DOHH2 (cell line): Measurements from ENCODE around the gene ILDR2.

ENCODE experiments used
- EZH2phosphoT487 ChIP-seq: fragments of 200-600 bp; sonication (generic); IDR thresholded peaks from 2 replicates; pipeline ENCODE4 v1.6.1; 2017; ENCODE audit warnings: borderline replicate concordance, mild to moderate bottlenecking, antibody characterized with exemption, low read length, moderate library complexity, mixed read lengths
- TF ChIP-seq, protein P1 (sequence below): fragments of 200-600 bp; sonication (generic); IDR thresholded peaks from one replicate; pipeline ENCODE4 v1.5.1; 2014; ENCODE audit warnings: antibody characterized with exemption, mild to moderate bottlenecking, low read depth, low read length; ENCODE audit not compliant: poor library complexity, severe bottlenecking

- TF ChIP-seq, protein P1, sequence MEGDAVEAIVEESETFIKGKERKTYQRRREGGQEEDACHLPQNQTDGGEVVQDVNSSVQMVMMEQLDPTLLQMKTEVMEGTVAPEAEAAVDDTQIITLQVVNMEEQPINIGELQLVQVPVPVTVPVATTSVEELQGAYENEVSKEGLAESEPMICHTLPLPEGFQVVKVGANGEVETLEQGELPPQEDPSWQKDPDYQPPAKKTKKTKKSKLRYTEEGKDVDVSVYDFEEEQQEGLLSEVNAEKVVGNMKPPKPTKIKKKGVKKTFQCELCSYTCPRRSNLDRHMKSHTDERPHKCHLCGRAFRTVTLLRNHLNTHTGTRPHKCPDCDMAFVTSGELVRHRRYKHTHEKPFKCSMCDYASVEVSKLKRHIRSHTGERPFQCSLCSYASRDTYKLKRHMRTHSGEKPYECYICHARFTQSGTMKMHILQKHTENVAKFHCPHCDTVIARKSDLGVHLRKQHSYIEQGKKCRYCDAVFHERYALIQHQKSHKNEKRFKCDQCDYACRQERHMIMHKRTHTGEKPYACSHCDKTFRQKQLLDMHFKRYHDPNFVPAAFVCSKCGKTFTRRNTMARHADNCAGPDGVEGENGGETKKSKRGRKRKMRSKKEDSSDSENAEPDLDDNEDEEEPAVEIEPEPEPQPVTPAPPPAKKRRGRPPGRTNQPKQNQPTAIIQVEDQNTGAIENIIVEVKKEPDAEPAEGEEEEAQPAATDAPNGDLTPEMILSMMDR = no peak
- TF ChIP-seq EZH2phosphoT487 = no peak
Observed at GRCh38 chr1:166975361-166976129, at the start of gene ILDR2.
